Measurements from ENCODE around the gene UPK1B.
"Not testable (repeated sequence)": the region's sequence is repeated elsewhere in the genome, so short reads cannot be mapped to it uniquely, and the experiment has no call there.

UPK1B gene

DNA sequence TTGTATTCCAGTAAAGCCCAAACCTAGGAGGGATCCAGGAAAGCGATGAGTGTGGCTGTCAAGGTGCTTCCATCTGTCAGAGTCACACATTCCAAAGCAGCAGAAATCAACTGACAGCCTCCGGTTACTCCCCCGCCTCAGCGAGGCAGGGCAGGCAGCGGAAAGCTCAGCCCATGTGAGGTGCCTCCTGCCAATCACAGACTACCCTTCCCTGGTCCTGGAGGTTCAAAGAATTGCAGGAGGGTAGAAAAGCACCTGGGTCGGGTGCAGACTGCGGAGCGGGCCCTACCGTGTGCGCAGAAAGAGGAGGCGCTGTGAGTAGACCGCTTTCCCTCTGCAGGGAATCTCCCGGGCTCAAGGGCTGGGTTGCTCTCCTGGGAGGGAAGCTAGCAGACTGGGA, at the start of gene UPK1B:
UPK1B (plus strand) TSS at position 274 of the 400 bp plus-strand sequence. CDS start 13,144 bp downstream, outside the sequence.
- no peaks in the 10 kb centered on the region for H3K27me3 ChIP-seq (replicated peaks; ENCODE audit: insufficient read depth, low read length)
- H3K9me3 ChIP-seq (replicated peaks; ENCODE audit: insufficient read depth, low read length): no peaks in the 10 kb centered on the region
- no peaks in the 10 kb centered on the region for H3K4me1 ChIP-seq (ENCODE audit: low read length)
- H3K79me2 ChIP-seq (ENCODE audit: low read length): no peaks in the 10 kb centered on the region
- no peak within 1 kb of the TSS for H3K4me2 ChIP-seq (ENCODE audit: low read depth, low read length)
- no peak for DNase-seq
- H4K20me1 ChIP-seq (ENCODE audit: insufficient read depth, low read length): no peaks in the 10 kb centered on the region
- H3K9me2 ChIP-seq (replicated peaks; ENCODE audit: insufficient read depth, low read length): no peaks in the 10 kb centered on the region
- no peak within 1 kb of the TSS for H3K9ac ChIP-seq (ENCODE audit: low read length)
- H2AFZ ChIP-seq (ENCODE audit: low read length): no peak within 1 kb of the TSS
- H3K36me3 ChIP-seq (replicated peaks; ENCODE audit: insufficient read depth, low read length): no peaks in the 10 kb centered on the region
- no peak within 1 kb of the TSS for H3K27ac ChIP-seq (ENCODE audit: low read length)
- H3F3A ChIP-seq (ENCODE audit: insufficient read depth, low read length): no peaks in the 10 kb centered on the region
- no peak within 1 kb of the TSS for H3K4me3 ChIP-seq (ENCODE audit: low read length)
- TF ChIP-seq, protein P1, sequence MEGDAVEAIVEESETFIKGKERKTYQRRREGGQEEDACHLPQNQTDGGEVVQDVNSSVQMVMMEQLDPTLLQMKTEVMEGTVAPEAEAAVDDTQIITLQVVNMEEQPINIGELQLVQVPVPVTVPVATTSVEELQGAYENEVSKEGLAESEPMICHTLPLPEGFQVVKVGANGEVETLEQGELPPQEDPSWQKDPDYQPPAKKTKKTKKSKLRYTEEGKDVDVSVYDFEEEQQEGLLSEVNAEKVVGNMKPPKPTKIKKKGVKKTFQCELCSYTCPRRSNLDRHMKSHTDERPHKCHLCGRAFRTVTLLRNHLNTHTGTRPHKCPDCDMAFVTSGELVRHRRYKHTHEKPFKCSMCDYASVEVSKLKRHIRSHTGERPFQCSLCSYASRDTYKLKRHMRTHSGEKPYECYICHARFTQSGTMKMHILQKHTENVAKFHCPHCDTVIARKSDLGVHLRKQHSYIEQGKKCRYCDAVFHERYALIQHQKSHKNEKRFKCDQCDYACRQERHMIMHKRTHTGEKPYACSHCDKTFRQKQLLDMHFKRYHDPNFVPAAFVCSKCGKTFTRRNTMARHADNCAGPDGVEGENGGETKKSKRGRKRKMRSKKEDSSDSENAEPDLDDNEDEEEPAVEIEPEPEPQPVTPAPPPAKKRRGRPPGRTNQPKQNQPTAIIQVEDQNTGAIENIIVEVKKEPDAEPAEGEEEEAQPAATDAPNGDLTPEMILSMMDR (IDR thresholded peaks at IDR 0.05; ENCODE audit: low read length): no peak
- TF ChIP-seq EZH2phosphoT487 (IDR thresholded peaks at IDR 0.05; ENCODE audit: low read length) (no peak), EZH2 (optimal IDR thresholded peaks at IDR 0.05; ENCODE audit: low read depth, low read length) (no peak)

- no peak for TF ChIP-seq EZH2phosphoT487 (IDR thresholded peaks at IDR 0.05; ENCODE audit: low read length)
- no peak for TF ChIP-seq EZH2 (optimal IDR thresholded peaks at IDR 0.05; ENCODE audit: low read depth, low read length)
- TF ChIP-seq, protein P1 (IDR thresholded peaks at IDR 0.05; ENCODE audit: low read length): no peak
Observed at GRCh38 chr3:119125342-119125741, 48.1 kb upstream of the UPK1B start.

GRCh38 chr3:119125742-119126504, 47.5 kb upstream of the UPK1B start:
- Histone ChIP-seq H3K79me2 (ENCODE audit: low read length) (no peaks in the 10 kb centered on the region), H4K20me1 (ENCODE audit: insufficient read depth, low read length) (no peaks in the 10 kb centered on the region), H3K27ac (ENCODE audit: low read length) (no peak overlapping the region), H3K9ac (ENCODE audit: low read length) (no peak overlapping the region), H3K36me3 (replicated peaks; ENCODE audit: insufficient read depth, low read length) (no peaks in the 10 kb centered on the region), H3K27me3 (replicated peaks; ENCODE audit: insufficient read depth, low read length) (no peaks in the 10 kb centered on the region), H3K4me3 (ENCODE audit: low read length) (no peak overlapping the region), H3K4me2 (ENCODE audit: low read depth, low read length) (no peak overlapping the region), H3K9me2 (replicated peaks; ENCODE audit: insufficient read depth, low read length) (no peaks in the 10 kb centered on the region), H3F3A (ENCODE audit: insufficient read depth, low read length) (no peaks in the 10 kb centered on the region), H3K9me3 (replicated peaks; ENCODE audit: insufficient read depth, low read length) (no peaks in the 10 kb centered on the region), H2AFZ (ENCODE audit: low read length) (no peak overlapping the region), H3K4me1 (ENCODE audit: low read length) (no peaks in the 10 kb centered on the region)
- no peak for TF ChIP-seq EZH2 (optimal IDR thresholded peaks at IDR 0.05; ENCODE audit: low read depth, low read length)
- TF ChIP-seq, protein P1 (IDR thresholded peaks at IDR 0.05; ENCODE audit: low read length): no peak
- no peak for TF ChIP-seq EZH2phosphoT487 (IDR thresholded peaks at IDR 0.05; ENCODE audit: low read length)
- DNase-seq: no peak

More at GRCh38 chr3:119125342-119125741, 48.1 kb upstream of the UPK1B start:
- H3K27me3 ChIP-seq (replicated peaks; ENCODE audit: insufficient read depth, low read length): no peaks in the 10 kb centered on the region
- no peaks in the 10 kb centered on the region for H4K20me1 ChIP-seq (ENCODE audit: insufficient read depth, low read length)
- H3K4me2 ChIP-seq (ENCODE audit: low read depth, low read length): no peak overlapping the region
- no peak overlapping the region for H3K9ac ChIP-seq (ENCODE audit: low read length)
- H3K4me1 ChIP-seq (ENCODE audit: low read length): no peaks in the 10 kb centered on the region
- H3K4me3 ChIP-seq (ENCODE audit: low read length): no peak overlapping the region
- DNase-seq: no peak
- H3K9me3 ChIP-seq (replicated peaks; ENCODE audit: insufficient read depth, low read length): no peaks in the 10 kb centered on the region
- H3K79me2 ChIP-seq (ENCODE audit: low read length): no peaks in the 10 kb centered on the region
- H3K27ac ChIP-seq (ENCODE audit: low read length): no peak overlapping the region
- H3K9me2 ChIP-seq (replicated peaks; ENCODE audit: insufficient read depth, low read length): no peaks in the 10 kb centered on the region
- no peaks in the 10 kb centered on the region for H3K36me3 ChIP-seq (replicated peaks; ENCODE audit: insufficient read depth, low read length)
- H2AFZ ChIP-seq (ENCODE audit: low read length): no peak overlapping the region
- H3F3A ChIP-seq (ENCODE audit: insufficient read depth, low read length): no peaks in the 10 kb centered on the region

GRCh38 chr3:119130291-119130690, 43.1 kb upstream of the UPK1B start:
- not testable (repeated sequence) for DNase-seq; H3K79me2 ChIP-seq (ENCODE audit: low read length); H3K36me3 ChIP-seq (replicated peaks; ENCODE audit: insufficient read depth, low read length); H3K9me2 ChIP-seq (replicated peaks; ENCODE audit: insufficient read depth, low read length); H3K4me2 ChIP-seq (ENCODE audit: low read depth, low read length); H3F3A ChIP-seq (ENCODE audit: insufficient read depth, low read length); H2AFZ ChIP-seq (ENCODE audit: low read length); H3K4me3 ChIP-seq (ENCODE audit: low read length); H3K4me1 ChIP-seq (ENCODE audit: low read length); H3K27me3 ChIP-seq (replicated peaks; ENCODE audit: insufficient read depth, low read length); H4K20me1 ChIP-seq (ENCODE audit: insufficient read depth, low read length); H3K9me3 ChIP-seq (replicated peaks; ENCODE audit: insufficient read depth, low read length); H3K27ac ChIP-seq (ENCODE audit: low read length); H3K9ac ChIP-seq (ENCODE audit: low read length)

DNA sequence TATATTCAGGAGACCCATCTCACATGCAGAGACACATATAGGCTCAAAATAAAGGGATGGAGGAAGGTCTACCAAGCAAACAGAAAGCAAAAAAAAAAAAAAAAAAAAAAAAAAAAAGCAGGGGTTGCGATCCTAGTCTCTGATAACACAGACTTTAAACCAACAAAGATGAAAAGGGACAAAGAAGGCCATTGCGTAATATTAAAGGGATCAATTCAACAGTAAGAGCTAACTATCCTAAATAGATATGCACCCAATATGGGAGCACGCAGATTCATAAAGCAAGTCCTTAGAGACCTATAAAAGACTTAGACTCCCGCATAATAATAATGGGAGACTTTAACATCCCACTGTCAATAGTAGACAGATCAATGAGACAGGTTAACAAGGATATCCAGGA, 41.1 kb upstream of the UPK1B start:
- not testable (repeated sequence) for H3K79me2 ChIP-seq (ENCODE audit: low read length); H3K4me1 ChIP-seq (ENCODE audit: low read length); H4K20me1 ChIP-seq (ENCODE audit: insufficient read depth, low read length); H3K9me2 ChIP-seq (replicated peaks; ENCODE audit: insufficient read depth, low read length); H2AFZ ChIP-seq (ENCODE audit: low read length); H3K4me3 ChIP-seq (ENCODE audit: low read length); H3K27me3 ChIP-seq (replicated peaks; ENCODE audit: insufficient read depth, low read length); H3F3A ChIP-seq (ENCODE audit: insufficient read depth, low read length); DNase-seq; H3K9me3 ChIP-seq (replicated peaks; ENCODE audit: insufficient read depth, low read length); H3K36me3 ChIP-seq (replicated peaks; ENCODE audit: insufficient read depth, low read length); H3K9ac ChIP-seq (ENCODE audit: low read length); H3K4me2 ChIP-seq (ENCODE audit: low read depth, low read length); H3K27ac ChIP-seq (ENCODE audit: low read length)

Data from MM.1S (cell line).